Mucosa of gallbladder (tissue), 1 donor: ENCODE measurements around the gene STXBP6. TPM values are rescaled to one million over a fixed set of nuclear protein-coding genes. Genes with fewer than 3 reads are reported as not detected.
A peak's percentile ranks its signal among the peaks of the same experiment; 100 is the strongest.

Experiments used
- DNase-seq: peaks from one replicate; pipeline ENCODE4 v3.0.0-alpha.2; 2020; ENCODE audit warnings: low spot score
- total RNA-seq: library from RNA; stranded (reverse); gene quantifications from one replicate; pipeline ENCODE4 v1.2.1, GENCODE V29; 2021
- donor health status: DM: no; HTN: no; CAD: no.

The STXBP6 gene
- total RNA-seq, 1 donor from 2014 or later, result 31.1 TPM

DNA sequence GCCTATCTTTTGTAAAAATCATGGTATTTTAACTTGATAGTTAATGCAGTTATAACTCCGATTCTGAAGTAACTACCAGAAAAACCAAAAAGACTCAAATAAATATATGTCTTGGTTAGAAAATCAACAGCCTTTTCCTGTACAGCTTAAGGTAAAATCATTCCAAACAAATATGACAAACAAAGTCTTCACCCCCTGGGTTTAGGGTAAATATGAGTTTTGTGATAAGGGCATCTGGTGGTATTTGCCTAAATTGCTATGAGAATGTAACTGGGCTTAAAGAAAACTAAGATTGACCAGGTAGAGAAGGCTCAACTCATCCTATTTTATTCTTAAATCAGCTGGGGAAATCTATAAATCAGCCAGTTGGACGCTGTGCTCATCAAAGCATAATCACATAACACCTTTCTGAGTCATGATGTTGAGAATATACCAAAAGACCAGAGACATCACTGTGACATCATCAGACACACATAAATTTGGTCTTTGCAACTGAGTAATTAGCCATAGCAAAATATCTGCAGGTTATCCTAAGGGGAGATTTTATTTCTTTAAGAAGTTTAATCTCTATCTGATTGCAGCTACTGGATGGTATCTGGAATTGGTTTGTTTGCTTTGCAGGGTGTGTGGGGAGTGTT is 133.9 kb downstream of the STXBP6 start:
- no peak for DNase-seq

- DNase-seq, result no peak
These were observed 134.5 kb downstream of the STXBP6 start for GRCh38 chr14:24915403-24915921.

DNA sequence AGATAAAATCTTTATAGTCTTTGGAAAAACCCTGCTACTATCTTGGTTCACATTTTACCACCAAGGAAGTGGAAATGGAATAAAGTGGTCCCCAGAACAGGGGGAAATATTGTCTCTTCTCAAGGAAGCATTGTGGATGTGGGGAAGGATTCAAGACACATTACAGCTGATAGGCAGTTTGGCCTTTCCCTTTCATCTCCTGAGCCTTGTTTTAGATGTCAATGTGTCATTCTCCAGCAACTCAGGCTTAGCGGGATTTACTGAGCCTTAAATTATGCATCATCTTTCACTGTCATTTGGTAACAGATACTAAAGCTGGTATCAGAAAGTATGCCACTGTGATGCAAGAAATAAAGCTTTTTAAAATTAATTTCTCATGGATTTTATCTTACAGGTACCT is 136.2 kb downstream of the STXBP6 start:
- DNase-seq, result no peak

DNA sequence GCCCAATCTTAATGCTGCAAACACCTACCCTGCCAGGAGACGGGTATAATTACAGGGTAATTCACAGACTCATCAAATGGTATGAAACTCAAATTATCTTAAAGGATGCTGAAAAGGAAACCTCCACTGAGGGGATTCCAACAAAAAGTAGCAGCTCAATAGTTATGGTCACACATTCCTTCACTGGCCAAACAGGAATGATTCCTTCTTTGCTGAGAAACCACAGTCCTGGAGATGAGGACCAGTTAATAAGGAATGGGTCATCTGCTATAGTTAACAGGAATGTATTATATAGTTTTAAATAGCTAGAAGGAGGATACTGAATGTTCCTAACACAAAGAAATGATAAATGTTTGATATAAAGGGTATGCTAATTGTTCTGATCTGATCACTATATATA is 136.9 kb downstream of the STXBP6 start:
- no peak for DNase-seq

GRCh38 chr14:24911324-24912109 is 138.4 kb downstream of the STXBP6 start:
- DNase-seq, result peak; percentile 34

- no peak for DNase-seq
These were observed 139.4 kb downstream of the STXBP6 start for GRCh38 chr14:24910408-24910986.

GRCh38 chr14:24909523-24910302 is 140.2 kb downstream of the STXBP6 start:
- DNase-seq, result no peak

GRCh38 chr14:24908592-24909236 is 141.2 kb downstream of the STXBP6 start:
- no peak for DNase-seq

- DNase-seq, result no peak
These were observed 145.4 kb downstream of the STXBP6 start for GRCh38 chr14:24904533-24904932.

- DNase-seq, result no peak
These were observed 146.6 kb downstream of the STXBP6 start for GRCh38 chr14:24903337-24903736.

DNA sequence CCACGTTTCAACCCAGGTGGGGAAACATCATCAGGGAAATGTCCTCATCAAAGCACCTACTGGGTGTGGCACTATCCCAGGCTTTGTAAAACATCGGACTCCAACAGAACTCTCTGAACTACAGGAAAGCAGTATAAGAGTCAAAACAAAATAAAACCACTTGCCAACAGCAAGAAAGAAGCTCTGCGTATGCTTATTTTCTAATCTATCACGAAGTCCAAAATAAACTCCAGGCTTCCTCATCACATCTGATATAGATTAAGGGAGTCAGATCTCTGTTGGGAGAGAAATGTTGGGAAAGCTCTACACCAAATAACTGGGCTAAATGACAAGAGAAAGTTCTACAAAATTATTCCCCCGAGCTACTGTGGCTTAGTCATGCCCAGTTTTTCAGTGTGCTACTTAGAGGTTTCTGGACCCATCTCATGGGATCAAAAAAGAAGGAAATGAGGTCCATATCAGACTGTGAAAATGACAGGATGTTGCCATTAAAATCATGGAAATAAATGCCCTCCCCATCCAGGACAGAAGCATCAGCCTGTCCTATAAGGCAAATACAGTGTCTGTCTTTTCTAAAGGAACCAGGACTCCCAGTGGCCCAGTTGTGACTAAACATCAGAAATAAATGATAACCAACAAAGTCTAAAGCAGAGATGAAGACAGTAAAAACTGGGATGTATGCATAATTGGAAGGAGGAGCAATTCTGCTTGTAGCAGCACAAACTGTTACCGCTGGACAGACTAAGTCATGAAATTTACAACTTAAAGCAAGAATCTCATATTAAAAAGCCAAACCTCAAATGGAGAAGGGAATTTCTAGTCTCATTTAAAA is 149.5 kb downstream of the STXBP6 start:
- no peak for DNase-seq

- DNase-seq, result no peak
These were observed 152.2 kb downstream of the STXBP6 start for GRCh38 chr14:24897793-24898192.

- DNase-seq, result no peak
These were observed 154.3 kb downstream of the STXBP6 start for GRCh38 chr14:24895622-24896021.

DNA sequence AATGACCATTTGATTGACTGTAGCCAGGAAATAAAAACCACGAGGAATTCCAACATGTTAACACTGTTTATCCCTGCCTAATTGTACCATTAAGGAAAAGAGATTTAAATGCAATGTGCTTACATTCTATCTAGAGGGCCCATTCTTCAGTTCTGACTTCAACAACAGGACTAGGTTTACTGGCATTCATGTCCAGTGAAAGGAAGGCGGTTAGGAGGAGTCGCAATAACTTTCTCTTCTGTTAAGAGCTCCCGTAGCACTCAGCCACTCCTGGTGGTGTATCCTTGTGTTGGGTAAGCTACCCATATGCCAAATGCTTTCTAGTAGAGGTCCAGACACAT is 154.7 kb downstream of the STXBP6 start:
- no peak for DNase-seq

- DNase-seq, result no peak
These were observed 155.2 kb downstream of the STXBP6 start for GRCh38 chr14:24894583-24895242.

DNA sequence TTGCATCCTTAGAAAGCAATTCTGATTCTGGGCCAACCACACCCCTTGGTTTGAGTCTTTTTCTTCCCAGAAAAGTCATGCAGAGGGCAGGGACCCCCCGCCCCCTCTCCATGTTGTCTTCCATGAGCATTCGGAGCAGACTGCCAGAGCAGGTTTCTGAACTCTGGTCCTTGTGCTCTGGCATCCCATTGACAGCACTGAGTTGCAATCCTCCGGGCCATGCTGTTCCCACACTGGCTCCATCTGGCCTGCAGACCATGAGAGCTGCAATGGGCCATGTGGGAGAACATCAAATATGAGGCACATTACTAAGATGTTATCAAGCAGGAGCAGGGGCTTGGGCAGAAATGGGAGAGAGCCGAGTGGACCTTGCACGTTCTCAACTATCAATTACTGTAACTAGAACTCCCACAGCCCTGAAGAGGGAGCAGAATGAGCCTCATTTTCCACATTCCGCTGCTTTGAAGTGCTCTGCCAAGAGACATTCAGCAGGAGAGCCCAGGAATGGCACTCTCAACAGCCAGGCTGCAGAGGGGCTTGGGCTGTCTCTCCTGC is 157.4 kb downstream of the STXBP6 start:
- no peak for DNase-seq

GRCh38 chr14:24891987-24892496 is 157.9 kb downstream of the STXBP6 start:
- no peak for DNase-seq

GRCh38 chr14:24890716-24891115 is 159.2 kb downstream of the STXBP6 start:
- no peak for DNase-seq

- DNase-seq, result no peak
These were observed 160.1 kb downstream of the STXBP6 start for GRCh38 chr14:24889843-24890242.

GRCh38 chr14:24888532-24888931 is 161.4 kb downstream of the STXBP6 start:
- no peak for DNase-seq
